HG02938 (cell line): ENCODE results near the gene PRSS37.
"Not testable (repeated sequence)": the region's sequence is repeated elsewhere in the genome, so short reads cannot be mapped to it uniquely, and the experiment has no call there.

Source experiments
- ATAC-seq: cut with Tn5 transposase; IDR thresholded peaks from one replicate; pipeline ENCODE4 v1.9.1; 2021; ENCODE audit warnings: mild to moderate bottlenecking, moderate library complexity; ENCODE audit not compliant: unreplicated experiment

The PRSS37 gene

GRCh38 chr7:141841385-141841784 lies at the start of gene PRSS37:
Gene PRSS37, minus strand, starts transcription at chr7:141841485. Its CDS starts 436 bp downstream, at chr7:141841049.
- ATAC-seq: no peak

GRCh38 chr7:141889321-141889720 lies 48.0 kb upstream of the PRSS37 start:
- ATAC-seq: no peak

- peak; percentile 87 for ATAC-seq
These were observed 43.4 kb upstream of the PRSS37 start for GRCh38 chr7:141884539-141885225.

- ATAC-seq: no peak
These were observed 39.7 kb upstream of the PRSS37 start for GRCh38 chr7:141880960-141881359.

GRCh38 chr7:141877365-141877764 lies 36.1 kb upstream of the PRSS37 start:
- no peak for ATAC-seq

GRCh38 chr7:141876371-141876770 lies 35.1 kb upstream of the PRSS37 start:
- no peak for ATAC-seq

- ATAC-seq: no peak
These were observed 34.2 kb upstream of the PRSS37 start for GRCh38 chr7:141875453-141875852.

- no peak for ATAC-seq
These were observed 33.5 kb upstream of the PRSS37 start for GRCh38 chr7:141874787-141875186.

GRCh38 chr7:141872931-141873330 lies 31.6 kb upstream of the PRSS37 start:
- ATAC-seq: no peak

- no peak for ATAC-seq
These were observed 25.7 kb upstream of the PRSS37 start for GRCh38 chr7:141866974-141867373.

GRCh38 chr7:141864765-141865447 lies 23.6 kb upstream of the PRSS37 start:
- ATAC-seq: no peak

GRCh38 chr7:141860207-141860606 lies 18.9 kb upstream of the PRSS37 start:
- no peak for ATAC-seq

GRCh38 chr7:141847996-141848395 lies 6.7 kb upstream of the PRSS37 start:
- no peak for ATAC-seq

- no peak for ATAC-seq
These were observed 3.0 kb upstream of the PRSS37 start for GRCh38 chr7:141844256-141844655.

GRCh38 chr7:141842904-141843303 lies 1.6 kb upstream of the PRSS37 start:
- no peak for ATAC-seq

- no peak for ATAC-seq
These were observed 577 bp downstream of the PRSS37 start for GRCh38 chr7:141840708-141841107.

GRCh38 chr7:141839256-141839655 lies 2.0 kb downstream of the PRSS37 start:
- no peak for ATAC-seq

GRCh38 chr7:141838581-141838980 lies 2.7 kb downstream of the PRSS37 start:
- no peak for ATAC-seq

- ATAC-seq: no peak
These were observed 3.6 kb downstream of the PRSS37 start for GRCh38 chr7:141837683-141838082.

- not testable (repeated sequence) for ATAC-seq
These were observed 18.9 kb downstream of the PRSS37 start for GRCh38 chr7:141822432-141822831.

- no peak for ATAC-seq
These were observed 21.2 kb downstream of the PRSS37 start for GRCh38 chr7:141820067-141820466.

GRCh38 chr7:141792526-141792925 lies 48.8 kb downstream of the PRSS37 start:
- no peak for ATAC-seq
